ENCODE results near the gene MSRB2.

Gene MSRB2

GRCh38 chr10:23120001-23120934, 24.9 kb downstream of the MSRB2 start:
- Histone ChIP-seq H3K36me3 (ENCODE audit: control insufficient read depth in 1 of 2, insufficient read depth in 2 of 2, low read length in 2 of 2) (peaks cover 23 to 54% of the 10 kb centered on the region in 2 donors), H3K4me3 (ENCODE audit: low read depth in 1 of 2, low read length in 2 of 2) (no peak overlapping the region), H3K9me3 (ENCODE audit: control insufficient read depth in 1 of 2, low read length in 2 of 2) (no peaks in the 10 kb centered on the region), H3K4me1 (ENCODE audit: control insufficient read depth in 1 of 2, insufficient read depth in 2 of 2, low read length in 2 of 2) (no peaks in the 10 kb centered on the region), H3K27me3 (ENCODE audit: low read depth, low read length) (no peaks in the 10 kb centered on the region), H3K27ac (ENCODE audit: low read length) (no peak overlapping the region)

GRCh38 chr10:23121135-23121534, 25.8 kb downstream of the MSRB2 start:
- Histone ChIP-seq H3K27ac (ENCODE audit: low read length) (no peak overlapping the region), H3K27me3 (ENCODE audit: low read depth, low read length) (no peaks in the 10 kb centered on the region), H3K9me3 (ENCODE audit: control insufficient read depth in 1 of 2, low read length in 2 of 2) (no peaks in the 10 kb centered on the region), H3K4me3 (ENCODE audit: low read depth in 1 of 2, low read length in 2 of 2) (no peak overlapping the region), H3K4me1 (ENCODE audit: control insufficient read depth in 1 of 2, insufficient read depth in 2 of 2, low read length in 2 of 2) (no peaks in the 10 kb centered on the region), H3K36me3 (ENCODE audit: control insufficient read depth in 1 of 2, insufficient read depth in 2 of 2, low read length in 2 of 2) (peaks cover 20 to 52% of the 10 kb centered on the region in 2 donors)

GRCh38 chr10:23136462-23136861, 41.1 kb downstream of the MSRB2 start:
- no peaks in the 10 kb centered on the region for H3K9me3 ChIP-seq (ENCODE audit: control insufficient read depth in 1 of 2, low read length in 2 of 2)
- H3K27me3 ChIP-seq (ENCODE audit: low read depth, low read length), result no peaks in the 10 kb centered on the region
- H3K36me3 ChIP-seq (ENCODE audit: control insufficient read depth in 1 of 2, insufficient read depth in 2 of 2, low read length in 2 of 2), result no peaks in the 10 kb centered on the region
- H3K27ac ChIP-seq (ENCODE audit: low read length), result no peak overlapping the region
- no peaks in the 10 kb centered on the region for H3K4me1 ChIP-seq (ENCODE audit: control insufficient read depth in 1 of 2, insufficient read depth in 2 of 2, low read length in 2 of 2)
- no peak overlapping the region for H3K4me3 ChIP-seq (ENCODE audit: low read depth in 1 of 2, low read length in 2 of 2)

GRCh38 chr10:23139677-23140076, 44.3 kb downstream of the MSRB2 start:
- no peaks in the 10 kb centered on the region for H3K27me3 ChIP-seq (ENCODE audit: low read depth, low read length)
- H3K9me3 ChIP-seq (ENCODE audit: control insufficient read depth in 1 of 2, low read length in 2 of 2), result no peaks in the 10 kb centered on the region
- H3K36me3 ChIP-seq (ENCODE audit: control insufficient read depth in 1 of 2, insufficient read depth in 2 of 2, low read length in 2 of 2), result no peaks in the 10 kb centered on the region
- no peak overlapping the region for H3K27ac ChIP-seq (ENCODE audit: low read length)
- no peaks in the 10 kb centered on the region for H3K4me1 ChIP-seq (ENCODE audit: control insufficient read depth in 1 of 2, insufficient read depth in 2 of 2, low read length in 2 of 2)
- H3K4me3 ChIP-seq (ENCODE audit: low read depth in 1 of 2, low read length in 2 of 2), result no peak overlapping the region

- Histone ChIP-seq H3K9me3 (ENCODE audit: control insufficient read depth in 1 of 2, low read length in 2 of 2) (no peaks in the 10 kb centered on the region), H3K27me3 (ENCODE audit: low read depth, low read length) (no peaks in the 10 kb centered on the region), H3K4me3 (ENCODE audit: low read depth in 1 of 2, low read length in 2 of 2) (no peak overlapping the region), H3K4me1 (ENCODE audit: control insufficient read depth in 1 of 2, insufficient read depth in 2 of 2, low read length in 2 of 2) (no peaks in the 10 kb centered on the region), H3K36me3 (ENCODE audit: control insufficient read depth in 1 of 2, insufficient read depth in 2 of 2, low read length in 2 of 2) (no peaks in the 10 kb centered on the region), H3K27ac (ENCODE audit: low read length) (no peak overlapping the region)
Measured at GRCh38 chr10:23141995-23142394, 46.6 kb downstream of the MSRB2 start.

- H3K4me3 ChIP-seq (ENCODE audit: low read depth in 1 of 2, low read length in 2 of 2), result no peak overlapping the region
- H3K36me3 ChIP-seq (ENCODE audit: control insufficient read depth in 1 of 2, insufficient read depth in 2 of 2, low read length in 2 of 2), result no peaks in the 10 kb centered on the region
- H3K9me3 ChIP-seq (ENCODE audit: control insufficient read depth in 1 of 2, low read length in 2 of 2), result no peaks in the 10 kb centered on the region
- H3K27ac ChIP-seq (ENCODE audit: low read length), result no peak overlapping the region
- no peaks in the 10 kb centered on the region for H3K27me3 ChIP-seq (ENCODE audit: low read depth, low read length)
- H3K4me1 ChIP-seq (ENCODE audit: control insufficient read depth in 1 of 2, insufficient read depth in 2 of 2, low read length in 2 of 2), result no peaks in the 10 kb centered on the region
Measured at GRCh38 chr10:23146258-23146657, 50.9 kb downstream of the MSRB2 start.

GRCh38 chr10:23147035-23147434, 51.7 kb downstream of the MSRB2 start:
- Histone ChIP-seq H3K4me3 (ENCODE audit: low read depth in 1 of 2, low read length in 2 of 2) (no peak overlapping the region), H3K36me3 (ENCODE audit: control insufficient read depth in 1 of 2, insufficient read depth in 2 of 2, low read length in 2 of 2) (no peaks in the 10 kb centered on the region), H3K27ac (ENCODE audit: low read length) (no peak overlapping the region)

GRCh38 chr10:23148214-23148613, 52.8 kb downstream of the MSRB2 start:
- H3K4me3 ChIP-seq (ENCODE audit: low read depth in 1 of 2, low read length in 2 of 2), result no peak overlapping the region
- no peaks in the 10 kb centered on the region for H3K36me3 ChIP-seq (ENCODE audit: control insufficient read depth in 1 of 2, insufficient read depth in 2 of 2, low read length in 2 of 2)
- no peaks in the 10 kb centered on the region for H3K4me1 ChIP-seq (ENCODE audit: control insufficient read depth in 1 of 2, insufficient read depth in 2 of 2, low read length in 2 of 2)
- no peaks in the 10 kb centered on the region for H3K9me3 ChIP-seq (ENCODE audit: control insufficient read depth in 1 of 2, low read length in 2 of 2)
- no peak overlapping the region for H3K27ac ChIP-seq (ENCODE audit: low read length)
- H3K27me3 ChIP-seq (ENCODE audit: low read depth, low read length), result no peaks in the 10 kb centered on the region

More at GRCh38 chr10:23147035-23147434, 51.7 kb downstream of the MSRB2 start:
- H3K27me3 ChIP-seq (ENCODE audit: low read depth, low read length), result no peaks in the 10 kb centered on the region
- no peaks in the 10 kb centered on the region for H3K9me3 ChIP-seq (ENCODE audit: control insufficient read depth in 1 of 2, low read length in 2 of 2)
- no peaks in the 10 kb centered on the region for H3K4me1 ChIP-seq (ENCODE audit: control insufficient read depth in 1 of 2, insufficient read depth in 2 of 2, low read length in 2 of 2)

GRCh38 chr10:23150091-23150490, 54.7 kb downstream of the MSRB2 start:
- no peaks in the 10 kb centered on the region for H3K4me1 ChIP-seq (ENCODE audit: control insufficient read depth in 1 of 2, insufficient read depth in 2 of 2, low read length in 2 of 2)
- no peaks in the 10 kb centered on the region for H3K36me3 ChIP-seq (ENCODE audit: control insufficient read depth in 1 of 2, insufficient read depth in 2 of 2, low read length in 2 of 2)
- H3K9me3 ChIP-seq (ENCODE audit: control insufficient read depth in 1 of 2, low read length in 2 of 2), result no peaks in the 10 kb centered on the region
- H3K27ac ChIP-seq (ENCODE audit: low read length), result no peak overlapping the region
- H3K4me3 ChIP-seq (ENCODE audit: low read depth in 1 of 2, low read length in 2 of 2), result no peak overlapping the region
- H3K27me3 ChIP-seq (ENCODE audit: low read depth, low read length), result no peaks in the 10 kb centered on the region

- H3K27ac ChIP-seq (ENCODE audit: low read length), result no peak overlapping the region
- no peak overlapping the region for H3K4me3 ChIP-seq (ENCODE audit: low read depth in 1 of 2, low read length in 2 of 2)
- H3K4me1 ChIP-seq (ENCODE audit: control insufficient read depth in 1 of 2, insufficient read depth in 2 of 2, low read length in 2 of 2), result no peaks in the 10 kb centered on the region
- H3K36me3 ChIP-seq (ENCODE audit: control insufficient read depth in 1 of 2, insufficient read depth in 2 of 2, low read length in 2 of 2), result no peaks in the 10 kb centered on the region
- no peaks in the 10 kb centered on the region for H3K9me3 ChIP-seq (ENCODE audit: control insufficient read depth in 1 of 2, low read length in 2 of 2)
- H3K27me3 ChIP-seq (ENCODE audit: low read depth, low read length), result no peaks in the 10 kb centered on the region
Measured at GRCh38 chr10:23150610-23151009, 55.2 kb downstream of the MSRB2 start.

- Histone ChIP-seq H3K4me3 (ENCODE audit: low read depth in 1 of 2, low read length in 2 of 2) (no peak overlapping the region), H3K27ac (ENCODE audit: low read length) (no peak overlapping the region), H3K4me1 (ENCODE audit: control insufficient read depth in 1 of 2, insufficient read depth in 2 of 2, low read length in 2 of 2) (no peaks in the 10 kb centered on the region), H3K27me3 (ENCODE audit: low read depth, low read length) (no peaks in the 10 kb centered on the region), H3K36me3 (ENCODE audit: control insufficient read depth in 1 of 2, insufficient read depth in 2 of 2, low read length in 2 of 2) (no peaks in the 10 kb centered on the region), H3K9me3 (ENCODE audit: control insufficient read depth in 1 of 2, low read length in 2 of 2) (no peaks in the 10 kb centered on the region)
Measured at GRCh38 chr10:23151071-23151470, 55.7 kb downstream of the MSRB2 start.

- Histone ChIP-seq H3K4me1 (ENCODE audit: control insufficient read depth in 1 of 2, insufficient read depth in 2 of 2, low read length in 2 of 2) (no peaks in the 10 kb centered on the region), H3K9me3 (ENCODE audit: control insufficient read depth in 1 of 2, low read length in 2 of 2) (no peaks in the 10 kb centered on the region), H3K27ac (ENCODE audit: low read length) (no peak overlapping the region), H3K4me3 (ENCODE audit: low read depth in 1 of 2, low read length in 2 of 2) (no peak overlapping the region), H3K27me3 (ENCODE audit: low read depth, low read length) (no peaks in the 10 kb centered on the region), H3K36me3 (ENCODE audit: control insufficient read depth in 1 of 2, insufficient read depth in 2 of 2, low read length in 2 of 2) (no peaks in the 10 kb centered on the region)
Measured at GRCh38 chr10:23155169-23155568, 59.8 kb downstream of the MSRB2 start.
